Astrocyte (in vitro differentiated cells and primary cell): ENCODE results near the gene C1orf226. TPM values are rescaled to one million over a fixed set of nuclear protein-coding genes. Genes with fewer than 3 reads are reported as not detected.

ENCODE experiments used
- DNase-seq: peaks from one replicate; pipeline ENCODE4 v3.0.0-alpha.2; 2010; ENCODE audit warnings: low read depth
- FAIRE-seq: peaks from 2 replicates; lab custom pipeline; 2011; peaks lifted over from hg19 to GRCh38; lab: Jason Lieb, UNC
- H2AFZ ChIP-seq: 2 replicates; pipeline ENCODE4 v1.6.0; 2012; ENCODE audit warnings: low read depth, low read length, inconsistent platforms
- H3K27ac ChIP-seq: 2 replicates; pipeline ENCODE4 v1.5.1; 2011; ENCODE audit warnings: low read depth, low read length, inconsistent platforms
- H3K27me3 ChIP-seq: 2 replicates; pipeline ENCODE4 v1.6.0; 2011; ENCODE audit warnings: low read length, inconsistent platforms; ENCODE audit not compliant: insufficient read depth
- H3K36me3 ChIP-seq: 2 replicates; pipeline ENCODE4 v1.5.1; 2011; ENCODE audit warnings: low read length, inconsistent platforms; ENCODE audit not compliant: insufficient read depth
- H3K4me1 ChIP-seq: 2 replicates; pipeline ENCODE4 v1.5.1; 2011; ENCODE audit warnings: low read length, inconsistent platforms; ENCODE audit not compliant: insufficient read depth
- H3K4me2 ChIP-seq: 2 replicates; pipeline ENCODE4 v1.6.0; 2012; ENCODE audit warnings: low read length, inconsistent platforms
- H3K4me3 ChIP-seq: 2 replicates; pipeline ENCODE4 v1.5.1; 2011; ENCODE audit warnings: low read depth, mild to moderate bottlenecking, low read length, inconsistent platforms; ENCODE audit not compliant: insufficient read depth
- H3K79me2 ChIP-seq: 2 replicates; pipeline ENCODE4 v1.6.0; 2012; ENCODE audit warnings: mild to moderate bottlenecking, low read length, inconsistent platforms; ENCODE audit not compliant: insufficient read depth
- H3K9ac ChIP-seq: 2 replicates; pipeline ENCODE4 v1.6.0; 2012; ENCODE audit warnings: mild to moderate bottlenecking, low read length, inconsistent platforms
- H3K9me3 ChIP-seq: 2 replicates; pipeline ENCODE4 v1.5.1; 2012; ENCODE audit warnings: low read depth, mild to moderate bottlenecking, low read length, inconsistent platforms; ENCODE audit not compliant: insufficient read depth
- H4K20me1 ChIP-seq: 2 replicates; pipeline ENCODE4 v1.6.0; 2012; ENCODE audit warnings: low read length, inconsistent platforms; ENCODE audit not compliant: insufficient read depth
- H3K27ac Mint-ChIP-seq: one replicate; pipeline ENCODE4 v1.8.0; 2021; ENCODE audit warnings: mild to moderate bottlenecking, mixed read lengths; ENCODE audit not compliant: unreplicated experiment
- H3K27me3 Mint-ChIP-seq: one replicate; pipeline ENCODE4 v1.8.0; 2021; ENCODE audit warnings: low read depth, mixed read lengths; ENCODE audit not compliant: unreplicated experiment
- H3K36me3 Mint-ChIP-seq: one replicate; pipeline ENCODE4 v1.8.0; 2021; ENCODE audit warnings: low read depth, mixed read lengths; ENCODE audit not compliant: unreplicated experiment
- H3K4me1 Mint-ChIP-seq: one replicate; pipeline ENCODE4 v1.8.0; 2021; ENCODE audit warnings: low read depth, mixed read lengths; ENCODE audit not compliant: unreplicated experiment
- H3K4me3 Mint-ChIP-seq: one replicate; pipeline ENCODE4 v1.8.0; 2021; ENCODE audit warnings: mild to moderate bottlenecking, moderate library complexity, mixed read lengths; ENCODE audit not compliant: unreplicated experiment
- H3K9me3 Mint-ChIP-seq: one replicate; pipeline ENCODE4 v1.8.0; 2021; ENCODE audit warnings: mild to moderate bottlenecking, mixed read lengths; ENCODE audit not compliant: unreplicated experiment
- CTCF ChIP-seq: IDR thresholded peaks from 2 replicates; pipeline ENCODE4 v1.5.1; 2011; ENCODE audit warnings: low read depth, mild to moderate bottlenecking, inconsistent platforms, low read length, moderate library complexity; ENCODE audit not compliant: insufficient read depth
- EZH2 ChIP-seq: IDR thresholded peaks from 2 replicates; pipeline ENCODE4 v1.6.1; 2012; ENCODE audit warnings: mild to moderate bottlenecking, low read length, inconsistent platforms; ENCODE audit not compliant: insufficient read depth
- total RNA-seq: library from RNA; stranded (reverse); gene quantifications from 2 replicates; pipeline ENCODE4 v1.2.1, GENCODE V29; 2021

C1orf226 gene
- total RNA-seq, 1 donor from 2014 or later, result 0.73 TPM

- peaks cover 6% of the 10 kb centered on the region for H3K27me3 Mint-ChIP-seq
- H3K4me3 Mint-ChIP-seq, result no peak overlapping the region
- H3K4me1 Mint-ChIP-seq, result peaks cover 7% of the 10 kb centered on the region
- H3K9ac ChIP-seq, result no peak overlapping the region
- no peaks in the 10 kb centered on the region for H3K9me3 Mint-ChIP-seq
- H3K4me1 ChIP-seq, result peaks cover 13% of the 10 kb centered on the region
- DNase-seq (no peak), FAIRE-seq (no peak)
- no peaks in the 10 kb centered on the region for H3K36me3 ChIP-seq
- H3K4me3 ChIP-seq, result no peak overlapping the region
- peaks cover 2% of the 10 kb centered on the region for H3K36me3 Mint-ChIP-seq
- no peaks in the 10 kb centered on the region for H3K79me2 ChIP-seq
- H3K27me3 ChIP-seq, result no peaks in the 10 kb centered on the region
- no peak overlapping the region for H3K27ac Mint-ChIP-seq
- H4K20me1 ChIP-seq, result no peaks in the 10 kb centered on the region
- H2AFZ ChIP-seq, result no peak overlapping the region
- H3K4me2 ChIP-seq, result no peak overlapping the region
- H3K9me3 ChIP-seq, result no peaks in the 10 kb centered on the region
- TF ChIP-seq CTCF, result no peak
- H3K27ac ChIP-seq, result no peak overlapping the region
Observed at GRCh38 chr1:162367073-162367472, 14.5 kb upstream of the C1orf226 start.

- Histone ChIP-seq H3K9me3 (no peaks in the 10 kb centered on the region), H4K20me1 (no peaks in the 10 kb centered on the region), H3K4me1 (peaks cover 18% of the 10 kb centered on the region), H3K79me2 (no peaks in the 10 kb centered on the region), H3K4me3 (no peak overlapping the region), H2AFZ (no peak overlapping the region), H3K4me2 (no peak overlapping the region), H3K9ac (no peak overlapping the region), H3K27ac (no peak overlapping the region), H3K27me3 (no peaks in the 10 kb centered on the region), H3K36me3 (no peaks in the 10 kb centered on the region)
- Mint-ChIP-seq H3K36me3 (peaks cover 2% of the 10 kb centered on the region), H3K4me1 (peaks cover 11% of the 10 kb centered on the region), H3K9me3 (no peaks in the 10 kb centered on the region), H3K27me3 (peaks cover 6% of the 10 kb centered on the region), H3K27ac (no peak overlapping the region), H3K4me3 (no peak overlapping the region)
- no peak for FAIRE-seq
- TF ChIP-seq CTCF (no peak), EZH2 (no peak)
- DNase-seq, result no peak
Observed at GRCh38 chr1:162367772-162368171, 13.8 kb upstream of the C1orf226 start.

- no peak for TF ChIP-seq EZH2
- no peak for TF ChIP-seq CTCF
- FAIRE-seq (no peak), DNase-seq (no peak)
- peaks cover 2% of the 10 kb centered on the region for H3K36me3 Mint-ChIP-seq
- no peaks in the 10 kb centered on the region for H3K27me3 ChIP-seq
- H4K20me1 ChIP-seq, result no peaks in the 10 kb centered on the region
- no peak overlapping the region for H3K27ac ChIP-seq
- H3K79me2 ChIP-seq, result no peaks in the 10 kb centered on the region
- H3K9me3 ChIP-seq, result no peaks in the 10 kb centered on the region
- H3K4me2 ChIP-seq, result no peak overlapping the region
- peaks cover 19% of the 10 kb centered on the region for H3K4me1 ChIP-seq
- H3K9ac ChIP-seq, result no peak overlapping the region
- H3K36me3 ChIP-seq, result no peaks in the 10 kb centered on the region
- H3K4me3 Mint-ChIP-seq, result no peak overlapping the region
- H3K4me3 ChIP-seq, result no peak overlapping the region
- H3K27ac Mint-ChIP-seq, result no peak overlapping the region
- H3K9me3 Mint-ChIP-seq, result no peaks in the 10 kb centered on the region
- peaks cover 15% of the 10 kb centered on the region for H3K4me1 Mint-ChIP-seq
- no peak overlapping the region for H2AFZ ChIP-seq
- H3K27me3 Mint-ChIP-seq, result peaks cover 6% of the 10 kb centered on the region
Observed at GRCh38 chr1:162368451-162368850, 13.1 kb upstream of the C1orf226 start.
